Central memory CD8-positive, alpha-beta T cell (primary cell): ENCODE results near the gene ATP6V1C2.
"Not testable (repeated sequence)": the region's sequence is repeated elsewhere in the genome, so short reads cannot be mapped to it uniquely, and the experiment has no call there.

ENCODE experiments used
- ATAC-seq: fragments of 150-1000 bp; cut with Tn5 transposase; replicated peaks from 2 replicates; pipeline ENCODE4 v1.10.0; 2022; ENCODE audit warnings: mild to moderate bottlenecking, moderate FRiP score, moderate number of reproducible peaks; ENCODE audit not compliant: poor library complexity, severe bottlenecking; ENCODE audit errors: extremely low read depth
- DNase-seq, 2 donors: peaks; one replicate each; pipeline ENCODE4 v3.0.0; 2021; ENCODE audit warnings: low spot score in 2 of 2
- H3K27ac Mint-ChIP-seq: one replicate; pipeline ENCODE4 v1.8.0; 2022; ENCODE audit warnings: low read depth, mild to moderate bottlenecking, moderate library complexity, mixed read lengths
- H3K27me3 Mint-ChIP-seq: one replicate; pipeline ENCODE4 v1.8.0; 2022; ENCODE audit warnings: mixed read lengths
- H3K36me3 Mint-ChIP-seq: one replicate; pipeline ENCODE4 v1.8.0; 2022; ENCODE audit warnings: mild to moderate bottlenecking, moderate library complexity, mixed read lengths; ENCODE audit not compliant: insufficient read depth
- H3K4me1 Mint-ChIP-seq: one replicate; pipeline ENCODE4 v1.8.0; 2022; ENCODE audit warnings: mixed read lengths
- H3K4me3 Mint-ChIP-seq: one replicate; pipeline ENCODE4 v1.8.0; 2022; ENCODE audit warnings: mild to moderate bottlenecking, moderate library complexity, mixed read lengths
- H3K9me3 Mint-ChIP-seq: one replicate; pipeline ENCODE4 v1.8.0; 2022; ENCODE audit warnings: mixed read lengths

Gene ATP6V1C2

DNA sequence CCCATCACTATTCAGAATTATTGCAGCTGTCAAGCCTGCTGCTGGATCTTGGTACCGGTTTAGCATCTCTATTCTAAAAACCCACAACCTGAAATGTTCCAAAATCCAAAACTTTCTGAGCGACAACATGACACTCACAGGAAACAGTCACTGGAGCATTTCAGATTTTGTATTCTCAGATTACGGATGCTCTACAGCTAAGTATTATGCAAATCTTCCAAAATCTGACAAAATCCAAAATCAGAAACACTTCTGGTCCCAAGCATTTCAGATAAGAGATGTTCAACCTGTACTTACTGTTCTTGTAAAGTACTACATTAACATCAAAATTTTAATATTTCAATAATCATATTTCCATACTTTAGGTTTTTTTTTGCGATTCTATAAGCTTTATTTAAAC lies 78.7 kb downstream of the ATP6V1C2 start:
- no peak for ATAC-seq
- H3K36me3 Mint-ChIP-seq: peaks cover 41% of the 10 kb centered on the region

DNA sequence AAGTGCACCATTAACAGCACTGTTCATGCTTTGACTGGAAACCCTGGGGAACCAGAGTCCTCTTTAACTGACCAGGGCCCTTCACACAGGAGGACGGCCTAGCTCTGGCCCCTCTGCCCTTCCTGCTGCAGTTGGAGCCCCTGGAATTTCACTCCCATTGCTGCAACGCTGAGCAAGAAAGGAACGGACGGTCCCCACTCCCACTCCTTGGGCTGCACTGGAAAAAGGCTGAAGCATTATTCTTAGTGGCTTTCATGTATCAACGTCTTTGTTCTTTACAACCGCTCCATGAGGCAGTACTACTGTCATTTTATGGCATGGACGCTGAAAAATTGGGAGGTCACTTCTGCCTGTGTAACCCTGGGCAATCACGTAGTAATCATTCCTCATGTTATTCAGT lies 81.2 kb downstream of the ATP6V1C2 start:
- Mint-ChIP-seq H3K27me3 (no peaks in the 10 kb centered on the region), H3K9me3 (no peaks in the 10 kb centered on the region), H3K4me1 (peaks cover 23% of the 10 kb centered on the region), H3K27ac (peak overlapping the region; percentile 6), H3K36me3 (peaks cover 27% of the 10 kb centered on the region), H3K4me3 (no peak overlapping the region)
- DNase-seq: no peak
- ATAC-seq: no peak

More for the DNA sequence above, 78.7 kb downstream of the ATP6V1C2 start:
- Mint-ChIP-seq H3K27me3 (no peaks in the 10 kb centered on the region), H3K4me3 (no peak overlapping the region), H3K9me3 (no peaks in the 10 kb centered on the region), H3K4me1 (peaks cover 21% of the 10 kb centered on the region), H3K27ac (no peak overlapping the region)
- DNase-seq: no peak

DNA sequence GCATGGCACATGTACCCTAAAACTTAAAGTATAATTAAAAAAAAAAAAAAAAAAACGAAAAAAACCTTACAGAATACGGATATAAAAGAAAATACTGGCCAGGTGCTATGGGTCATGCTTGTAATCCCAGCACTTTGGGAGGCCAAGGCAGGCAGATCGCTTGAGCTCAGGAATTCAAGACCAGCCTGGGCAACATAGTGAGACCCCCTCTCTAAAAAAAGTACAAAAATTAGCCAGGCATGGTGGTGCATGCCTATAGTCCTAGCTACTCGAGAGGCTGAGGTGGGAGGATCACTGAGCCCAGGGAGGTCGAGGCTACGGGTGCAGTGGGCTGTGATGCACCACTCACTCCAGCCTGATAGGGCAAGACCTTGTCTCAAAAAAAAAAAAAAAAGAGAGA lies 84.6 kb downstream of the ATP6V1C2 start:
- H3K36me3 Mint-ChIP-seq: peaks cover 15% of the 10 kb centered on the region
- ATAC-seq, H3K9me3 Mint-ChIP-seq, H3K4me3 Mint-ChIP-seq, H3K27me3 Mint-ChIP-seq, DNase-seq: not testable (repeated sequence)
- peak overlapping the region; percentile 53 for H3K27ac Mint-ChIP-seq
- peaks cover 35% of the 10 kb centered on the region for H3K4me1 Mint-ChIP-seq

DNA sequence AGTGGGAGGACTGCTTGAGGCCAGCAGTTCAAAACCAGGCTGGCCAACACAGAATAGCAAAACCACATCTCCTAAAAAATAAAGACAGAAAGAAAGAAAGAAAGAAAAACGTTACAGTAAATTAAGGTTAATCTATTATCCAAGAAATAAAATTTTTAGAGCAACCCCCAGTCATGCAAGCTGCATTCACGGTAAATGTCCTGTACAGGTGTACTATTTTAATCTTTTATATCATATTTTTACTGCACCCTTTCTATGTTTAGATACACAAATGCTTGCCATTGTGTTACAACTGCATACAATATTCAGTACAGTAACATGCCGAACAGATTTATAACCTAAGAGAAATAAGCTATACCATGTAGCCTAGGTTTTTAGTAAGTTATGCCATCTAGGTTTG lies 85.1 kb downstream of the ATP6V1C2 start:
- Mint-ChIP-seq H3K4me3 (no peak overlapping the region), H3K4me1 (peaks cover 40% of the 10 kb centered on the region), H3K36me3 (peaks cover 14% of the 10 kb centered on the region), H3K27me3 (no peaks in the 10 kb centered on the region), H3K27ac (peak overlapping the region; percentile 53), H3K9me3 (no peaks in the 10 kb centered on the region)
- no peak for DNase-seq
- ATAC-seq: no peak

DNA sequence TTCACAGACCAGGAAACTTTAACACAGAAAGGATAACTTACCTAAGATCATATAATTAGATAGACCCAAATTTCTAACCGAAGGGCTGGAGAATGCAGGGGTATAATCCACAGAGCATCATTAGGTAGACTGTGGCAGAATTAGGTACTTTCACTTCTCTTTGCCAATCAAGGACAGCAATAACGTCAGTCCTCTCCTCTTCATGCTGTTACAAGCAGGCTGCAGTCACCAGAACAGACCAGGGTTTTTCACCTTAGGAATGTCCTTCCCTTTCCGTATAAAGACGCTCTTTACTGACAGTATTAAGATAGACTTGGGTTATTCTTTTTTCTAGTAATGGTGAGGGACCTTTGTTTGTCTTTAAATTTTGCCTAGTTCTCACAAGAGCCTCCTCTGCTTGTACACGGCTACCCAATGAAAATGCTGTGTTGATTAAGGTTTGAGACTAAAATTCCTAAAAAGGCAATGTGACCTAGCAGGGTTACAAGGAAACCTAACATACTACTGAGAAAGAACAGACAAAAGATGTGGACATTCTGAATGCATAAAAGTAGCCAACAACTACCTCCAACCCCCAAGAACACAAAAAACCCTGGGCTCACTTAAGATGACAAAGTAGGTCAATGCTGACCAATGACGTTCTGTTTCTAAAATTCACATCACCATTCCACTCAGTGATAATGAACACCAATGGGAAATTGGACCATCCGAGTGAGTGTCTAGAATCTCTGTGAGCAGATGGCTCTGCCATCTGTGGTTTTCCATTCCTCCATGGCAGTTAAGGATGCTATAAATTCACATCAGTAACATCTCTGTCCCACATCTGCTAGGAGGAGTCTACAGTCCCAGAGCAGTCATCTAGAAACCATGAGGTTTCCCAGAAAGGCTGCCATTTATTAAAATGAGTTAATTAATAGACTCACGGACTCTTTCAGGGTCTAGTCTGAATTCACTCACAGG lies 89.1 kb downstream of the ATP6V1C2 start:
- H3K4me3 Mint-ChIP-seq: peak overlapping the region; percentile 89
- no peaks in the 10 kb centered on the region for H3K27me3 Mint-ChIP-seq
- no peak for DNase-seq
- peak; percentile 38 for ATAC-seq
- no peaks in the 10 kb centered on the region for H3K9me3 Mint-ChIP-seq
- peaks cover 11% of the 10 kb centered on the region for H3K36me3 Mint-ChIP-seq
- H3K4me1 Mint-ChIP-seq: peaks cover 36% of the 10 kb centered on the region
- H3K27ac Mint-ChIP-seq: peak overlapping the region; percentile 86

DNA sequence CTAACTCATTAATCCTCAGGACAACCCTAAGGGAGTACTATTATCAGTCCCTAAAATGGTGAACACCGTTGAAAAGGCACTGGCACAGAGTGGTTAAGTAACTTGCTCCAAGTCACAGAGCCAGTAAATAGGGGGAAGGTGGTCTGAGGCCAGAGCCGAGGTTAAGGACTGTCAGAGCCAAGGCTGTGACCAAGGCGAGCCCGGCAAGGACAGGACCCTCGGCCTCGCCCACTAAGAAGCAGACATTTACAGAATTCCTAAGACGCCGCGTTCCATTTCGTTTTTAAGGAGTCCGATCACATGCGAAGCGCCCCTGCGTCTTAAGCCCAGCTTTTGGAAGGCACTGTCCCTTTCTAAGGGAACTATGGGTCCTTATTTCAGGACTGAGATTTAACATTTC lies 90.1 kb downstream of the ATP6V1C2 start:
- H3K27me3 Mint-ChIP-seq: no peaks in the 10 kb centered on the region
- no peak for DNase-seq
- peaks cover 36% of the 10 kb centered on the region for H3K4me1 Mint-ChIP-seq

DNA sequence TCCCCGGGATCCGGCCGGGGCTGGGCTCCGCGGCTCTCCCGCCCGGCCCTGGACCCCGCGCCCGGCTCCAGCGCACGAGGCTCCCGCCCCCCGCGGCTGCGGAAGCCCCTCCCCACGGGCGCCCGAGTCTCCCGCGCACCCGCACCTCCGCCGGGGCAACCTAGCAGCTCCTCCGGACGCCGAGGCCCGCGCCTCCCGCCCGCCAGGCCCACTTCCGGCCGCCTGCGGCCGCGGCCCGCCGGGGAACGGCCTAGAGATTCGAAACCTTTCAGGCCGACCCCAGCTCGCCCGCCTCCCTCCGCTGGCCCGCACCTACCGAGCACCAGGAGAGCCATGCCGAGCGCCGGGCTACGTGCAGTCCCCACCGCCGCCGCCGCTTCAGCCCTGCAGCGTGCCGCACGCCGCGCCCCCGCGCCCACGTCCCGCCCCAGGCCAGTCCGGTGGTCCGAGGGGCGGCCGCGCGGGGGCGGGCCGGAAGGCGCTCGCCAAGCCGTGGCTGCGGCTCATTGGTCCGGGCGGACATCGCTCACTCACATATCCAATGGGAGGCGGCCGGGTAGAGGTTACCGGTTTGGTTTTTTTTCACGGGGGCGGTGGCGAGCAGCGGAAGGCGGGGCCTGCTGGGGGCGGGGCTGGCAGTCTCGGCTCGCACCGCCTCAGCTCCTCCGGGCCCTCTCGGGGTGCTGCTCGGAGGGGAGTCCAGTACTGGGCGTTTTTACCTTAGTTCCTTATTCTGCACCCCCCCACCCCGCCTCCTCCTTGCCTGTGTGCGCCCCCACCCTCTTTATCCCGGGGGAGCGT lies 91.1 kb downstream of the ATP6V1C2 start, which contains the start of gene PDIA6:
PDIA6 (minus strand) TSS at position 424 of the 801 bp plus-strand sequence; CDS start at position 335, 89 bp downstream.
- H3K4me1 Mint-ChIP-seq: peaks cover 31% of the 10 kb centered on the region
- H3K27ac Mint-ChIP-seq: peak within 1 kb of the TSS; percentile 86
- no peaks in the 10 kb centered on the region for H3K27me3 Mint-ChIP-seq
- H3K9me3 Mint-ChIP-seq: no peaks in the 10 kb centered on the region
- H3K36me3 Mint-ChIP-seq: peaks cover 11% of the 10 kb centered on the region
- H3K4me3 Mint-ChIP-seq: peak within 1 kb of the TSS; percentile 89
- peak; percentile 91 to 94 for DNase-seq
- peak; percentile 85 for ATAC-seq

More for the DNA sequence above, 90.1 kb downstream of the ATP6V1C2 start:
- ATAC-seq: no peak
- H3K36me3 Mint-ChIP-seq: peaks cover 11% of the 10 kb centered on the region
- H3K27ac Mint-ChIP-seq: peak overlapping the region; percentile 86
- H3K4me3 Mint-ChIP-seq: peak overlapping the region; percentile 89
- H3K9me3 Mint-ChIP-seq: no peaks in the 10 kb centered on the region

DNA sequence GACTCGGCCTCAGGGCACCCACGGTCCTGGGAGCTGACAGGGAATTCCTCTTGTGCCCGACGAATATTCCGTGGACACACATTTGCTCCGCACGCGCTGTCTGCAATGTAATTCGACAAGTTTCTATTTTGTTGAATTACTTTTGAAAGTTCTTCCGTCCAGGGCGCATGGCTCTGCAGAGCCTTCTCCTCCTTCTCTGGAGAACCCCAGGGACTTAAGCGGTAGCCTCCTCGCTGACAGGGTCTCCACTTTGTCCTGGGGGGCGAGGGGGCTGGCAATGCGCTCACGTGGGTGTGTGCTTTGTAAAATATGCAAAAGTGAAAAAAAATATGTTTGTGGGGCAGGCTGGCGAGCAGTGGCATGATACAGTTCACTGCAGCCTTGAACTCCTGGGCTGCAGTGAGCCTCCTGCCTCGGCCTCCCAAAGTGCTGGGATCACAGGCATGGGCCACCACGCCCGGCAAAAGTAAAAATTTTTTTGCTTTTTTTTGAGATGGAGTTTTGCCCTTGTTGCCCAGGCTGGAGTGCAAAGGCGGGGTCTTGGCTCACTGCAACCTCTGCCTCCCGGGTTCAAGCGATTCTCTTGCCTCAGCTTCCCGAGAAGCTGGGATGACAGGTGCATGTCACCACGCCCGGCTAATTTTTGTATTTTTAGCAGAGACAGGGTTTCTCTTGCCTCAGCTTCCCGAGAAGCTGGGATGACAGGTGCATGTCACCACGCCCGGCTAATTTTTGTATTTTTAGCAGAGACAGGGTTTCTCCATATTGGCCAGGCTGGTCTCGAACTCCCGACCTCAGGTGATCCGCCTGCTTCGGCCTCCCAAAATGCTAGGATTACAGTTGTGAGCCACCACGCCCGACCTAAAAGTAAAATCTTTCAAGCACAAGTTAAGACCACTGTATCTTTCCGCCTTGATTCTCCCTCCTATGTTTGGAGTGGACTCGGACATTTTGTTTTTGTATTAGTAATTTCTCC lies 92.0 kb downstream of the ATP6V1C2 start:
- Mint-ChIP-seq H3K27ac (peak overlapping the region; percentile 86), H3K36me3 (peaks cover 11% of the 10 kb centered on the region), H3K4me3 (peak overlapping the region; percentile 89), H3K4me1 (peaks cover 22% of the 10 kb centered on the region)
- DNase-seq, H3K27me3 Mint-ChIP-seq, H3K9me3 Mint-ChIP-seq, ATAC-seq: not testable (repeated sequence)

DNA sequence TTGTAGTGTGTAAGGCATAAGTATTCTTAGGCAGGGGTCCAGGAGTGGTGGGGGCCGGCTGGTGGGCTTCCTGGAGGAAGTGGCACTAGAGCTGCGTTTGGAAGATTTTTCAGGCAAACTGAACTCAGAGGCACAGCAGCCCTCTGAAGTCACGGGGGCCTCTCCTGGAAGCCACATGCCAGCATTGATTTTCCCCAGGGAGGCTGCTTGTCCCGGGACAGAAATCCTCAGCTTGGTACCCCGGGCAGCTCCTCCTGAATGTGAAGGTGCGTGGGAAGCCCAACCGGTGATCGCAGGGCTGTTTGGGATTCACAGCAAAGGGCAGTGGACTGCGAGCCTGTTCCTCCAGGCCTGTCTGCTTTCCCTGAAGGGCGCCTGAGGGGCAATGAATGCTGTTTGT lies 92.7 kb downstream of the ATP6V1C2 start:
- DNase-seq: no peak

DNA sequence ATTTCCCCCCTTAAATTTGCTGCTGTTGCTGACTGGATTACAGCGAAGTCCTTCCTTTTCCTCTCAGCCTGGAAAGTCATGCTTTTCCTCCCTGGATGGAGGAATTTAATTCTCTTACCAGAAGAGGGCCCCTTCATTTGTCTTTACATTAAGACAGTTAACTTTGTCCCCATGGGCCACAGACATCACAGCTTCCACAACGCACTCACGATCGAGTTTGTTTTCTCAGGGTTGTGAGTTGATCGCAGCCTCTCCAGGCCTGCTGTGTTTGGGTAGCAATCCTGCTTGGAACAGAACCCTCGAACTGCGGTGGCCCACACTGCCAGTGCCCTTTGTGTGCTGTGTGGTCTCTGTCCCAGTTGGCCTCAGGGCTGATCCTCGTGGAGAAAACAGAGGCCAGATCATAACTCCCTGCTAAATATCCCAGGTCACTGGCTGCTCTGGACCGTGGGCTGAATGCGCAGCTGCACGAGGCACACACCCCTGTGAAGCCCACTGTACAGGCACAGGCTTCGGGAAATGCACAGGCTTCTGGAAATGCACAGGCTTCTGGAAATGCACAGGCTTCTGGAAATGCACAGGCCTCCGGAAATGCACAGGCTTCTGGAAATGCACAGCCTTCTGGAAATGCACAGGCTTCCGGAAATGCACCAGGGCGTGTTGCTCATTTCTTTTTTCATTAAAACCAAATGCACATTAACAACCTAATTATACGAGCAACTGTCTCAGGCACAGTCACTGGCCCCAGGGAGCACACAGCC lies 93.3 kb downstream of the ATP6V1C2 start:
- Mint-ChIP-seq H3K27ac (no peak overlapping the region), H3K36me3 (peaks cover 10% of the 10 kb centered on the region), H3K27me3 (peaks cover 12% of the 10 kb centered on the region), H3K4me1 (peaks cover 19% of the 10 kb centered on the region), H3K4me3 (peak overlapping the region; percentile 52), H3K9me3 (no peaks in the 10 kb centered on the region)
- ATAC-seq: no peak
- DNase-seq: no peak

More for the DNA sequence above, 92.7 kb downstream of the ATP6V1C2 start:
- H3K4me1 Mint-ChIP-seq: peaks cover 20% of the 10 kb centered on the region
- H3K4me3 Mint-ChIP-seq: peak overlapping the region; percentile 52
- no peak overlapping the region for H3K27ac Mint-ChIP-seq
- H3K36me3 Mint-ChIP-seq: peaks cover 11% of the 10 kb centered on the region
- no peak for ATAC-seq
- H3K9me3 Mint-ChIP-seq: no peaks in the 10 kb centered on the region
- peaks cover 6% of the 10 kb centered on the region for H3K27me3 Mint-ChIP-seq

DNA sequence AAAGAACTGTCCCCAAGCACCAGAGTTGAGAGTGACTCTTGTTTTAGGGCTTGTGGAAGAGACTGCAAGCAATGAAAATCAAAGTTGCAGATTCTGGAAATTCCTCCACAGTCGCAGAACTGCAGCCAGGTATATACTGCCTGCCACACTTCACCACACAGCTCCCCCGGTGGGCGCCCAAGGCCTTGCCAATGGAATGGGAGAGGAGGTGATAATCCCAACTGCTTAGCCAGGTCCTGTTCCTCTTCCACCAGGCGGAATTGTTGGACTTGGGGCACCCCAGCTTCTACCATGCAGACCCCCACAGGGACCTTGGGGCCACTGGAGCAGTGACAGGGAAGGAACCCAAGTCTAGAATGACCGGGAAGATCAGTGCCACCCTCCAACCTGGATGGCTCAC lies 96.0 kb downstream of the ATP6V1C2 start:
- H3K4me1 Mint-ChIP-seq: no peaks in the 10 kb centered on the region
- no peaks in the 10 kb centered on the region for H3K9me3 Mint-ChIP-seq
- peaks cover 26% of the 10 kb centered on the region for H3K27me3 Mint-ChIP-seq
- H3K27ac Mint-ChIP-seq: no peak overlapping the region
- no peak overlapping the region for H3K4me3 Mint-ChIP-seq
- DNase-seq (no peak), ATAC-seq (no peak)
- peaks cover 2% of the 10 kb centered on the region for H3K36me3 Mint-ChIP-seq
